ENCODE measurements around the gene PRMT3. TPM values are rescaled to one million over a fixed set of nuclear protein-coding genes. Genes with fewer than 3 reads are reported as not detected.
A peak's percentile ranks its signal among the peaks of the same experiment; 100 is the strongest.

Gene PRMT3
- total and polyA plus RNA-seq, 2 of the 4 experiments (the other 2 are of a cell fraction): 8.8 to 11.3 TPM

- TF ChIP-seq SMC3 (IDR thresholded peaks at IDR 0.05; ENCODE audit: low read depth, low read length) (no peak), MAFK (IDR thresholded peaks at IDR 0.05; ENCODE audit: low read depth, low read length) (no peak)
Observed at GRCh38 chr11:20388096-20389055, 860 bp downstream of the PRMT3 start (continued).

- H2AK5ac ChIP-seq (ENCODE audit: low read depth, low read length): no peak overlapping the region
- no peak overlapping the region for H3K14ac ChIP-seq (replicated peaks; ENCODE audit: low read depth, low read length)
- H2BK5ac ChIP-seq (ENCODE audit: low read depth, low read length, poor library complexity, severe bottlenecking): no peak overlapping the region
- WGBS, 2 experiments (ENCODE audit: extremely low coverage in 2 of 2, insufficient read length in 1 of 2): no CpG with 5 or more reads among the region's 3 CpGs
- no peak overlapping the region for H3K56ac ChIP-seq (ENCODE audit: extremely low read depth, insufficient read depth, low read length)
- H4K91ac ChIP-seq (ENCODE audit: insufficient read depth, low read depth, low read length): no peak overlapping the region
- H2BK120ac ChIP-seq (ENCODE audit: low read depth, low read length): no peak overlapping the region
- peak; percentile 87 for ATAC-seq (ENCODE audit: low read depth)
- no peak overlapping the region for H4K8ac ChIP-seq (ENCODE audit: low read depth in 2 of 2, low read length in 2 of 2)
- no peak overlapping the region for H3K27ac ChIP-seq (ENCODE audit: insufficient read depth, low read length)
- no peak overlapping the region for H3K9ac ChIP-seq (ENCODE audit: low read depth, low read length)
- H3K36me3 ChIP-seq (ENCODE audit: control insufficient read depth, insufficient read depth, low read length): peaks cover 4% of the 10 kb centered on the region
- in situ Hi-C loops (cut with MboI; ENCODE audit: low sequenced_read_pairs): no loop called here
- ChIA-PET CTCF (interaction anchor here (0.7 to 1.7 kb wide), 12 partner anchors 8 to 229 kb away, joined by 4 to 15 read pairs (median 5); no protein-coding TSS in a partner anchor), POLR2A (ENCODE audit: unreplicated experiment) (no interaction called here)
- H2AFZ ChIP-seq (replicated peaks; ENCODE audit: low read length, poor library complexity): no peak overlapping the region
- H3K27me3 ChIP-seq (ENCODE audit: control insufficient read depth, insufficient read depth, low read length): no peaks in the 10 kb centered on the region
- H3K79me1 ChIP-seq (ENCODE audit: low read depth in 1 of 2, low read length in 2 of 2): no peaks in the 10 kb centered on the region
- no peak overlapping the region for H3K23ac ChIP-seq (ENCODE audit: low read depth, low read length)
- H4K5ac ChIP-seq (ENCODE audit: low read depth, low read length): no peak overlapping the region
- H3K4ac ChIP-seq (ENCODE audit: low read depth, low read length): no peak overlapping the region
- DNase-seq: peak; percentile 57
- dilution Hi-C loops (cut with HindIII; ENCODE audit: low sequenced_read_pairs, unreplicated experiment): no loop called here
- H3K4me2 ChIP-seq (ENCODE audit: low read depth, low read length): no peak overlapping the region
- no peak overlapping the region for H2AK9ac ChIP-seq (replicated peaks; ENCODE audit: low read depth, low read length, poor library complexity)
- no peaks in the 10 kb centered on the region for H3K9me3 ChIP-seq (ENCODE audit: control insufficient read depth, insufficient read depth, low read length)
- no peaks in the 10 kb centered on the region for H3K9me1 ChIP-seq (ENCODE audit: insufficient read depth, low read length)
- no peaks in the 10 kb centered on the region for H4K20me1 ChIP-seq (ENCODE audit: insufficient read depth, low read length)
- H3K18ac ChIP-seq (ENCODE audit: low read depth, low read length): no peak overlapping the region
- intact Hi-C loops (cut with micrococcal nuclease): loop anchor here (1.0 kb wide), 2 partner anchors 46 to 213 kb away; no protein-coding TSS in a partner anchor
- H3K4me3 ChIP-seq (ENCODE audit: insufficient read depth, low read depth, low read length): no peak overlapping the region
- no peak overlapping the region for H2BK20ac ChIP-seq (ENCODE audit: low read depth, low read length)
- no TSS peak for BruUV-seq (replicated peaks)
- H2BK15ac ChIP-seq (ENCODE audit: low read depth, low read length): no peak overlapping the region
- H3K4me1 ChIP-seq (ENCODE audit: control insufficient read depth, insufficient read depth, low read length): no peaks in the 10 kb centered on the region
- TF ChIP-seq USF2 (IDR thresholded peaks at IDR 0.05; ENCODE audit: low read depth, low read length) (no peak), ELK1 (IDR thresholded peaks at IDR 0.05; ENCODE audit: borderline replicate concordance, low read depth, low read length) (no peak), MAFK (IDR thresholded peaks at IDR 0.05; ENCODE audit: low read depth, low read length) (no peak), FOS (IDR thresholded peaks at IDR 0.05; ENCODE audit: low read depth, low read length) (no peak), RFX5 (IDR thresholded peaks at IDR 0.05; ENCODE audit: low read depth, low read length) (no peak), CTCF (conservative IDR thresholded peaks at IDR 0.05; ENCODE audit: low read depth, low read length) (peak; percentile 61), CEBPB (IDR thresholded peaks at IDR 0.05; ENCODE audit: low read depth, low read length) (no peak), SMC3 (IDR thresholded peaks at IDR 0.05; ENCODE audit: low read depth, low read length) (peak; percentile 60), CHD1 (IDR thresholded peaks at IDR 0.05; ENCODE audit: low read depth, low read length) (no peak), NFE2L2 (IDR thresholded peaks at IDR 0.05; ENCODE audit: low read depth, low read length) (no peak), RAD21 (IDR thresholded peaks at IDR 0.05; ENCODE audit: low read length) (peak; percentile 44)
Observed at GRCh38 chr11:20397281-20397680, 9.8 kb downstream of the PRMT3 start.
